GM12891 (cell line): Measurements from ENCODE around the gene ZNF418.

Experiments used
- PAX5 ChIP-seq: IDR thresholded peaks from 2 replicates; pipeline ENCODE4 v1.6.1; 2011; ENCODE audit warnings: low read length, moderate library complexity, mild to moderate bottlenecking; ENCODE audit not compliant: insufficient read depth, severe bottlenecking
- POLR2A ChIP-seq: IDR thresholded peaks from 2 replicates; pipeline ENCODE4 v1.6.1; 2011; ENCODE audit warnings: low read depth, low read length, control low read depth
- POLR2AphosphoS5 ChIP-seq: IDR thresholded peaks from 2 replicates; pipeline ENCODE4 v1.6.1; 2011; ENCODE audit warnings: low read depth, low read length, control low read depth
- POU2F2 ChIP-seq: IDR thresholded peaks from 2 replicates; pipeline ENCODE4 v1.6.1; 2011; ENCODE audit warnings: low read depth, mild to moderate bottlenecking, control low read depth, low read length, moderate library complexity
- SPI1 ChIP-seq: IDR thresholded peaks from 2 replicates; pipeline ENCODE4 v1.6.1; 2011; ENCODE audit warnings: low read depth, low read length, control low read depth
- TAF1 ChIP-seq: IDR thresholded peaks from 2 replicates; pipeline ENCODE4 v1.6.1; 2011; ENCODE audit warnings: low read depth, low read length, control low read depth

DNA sequence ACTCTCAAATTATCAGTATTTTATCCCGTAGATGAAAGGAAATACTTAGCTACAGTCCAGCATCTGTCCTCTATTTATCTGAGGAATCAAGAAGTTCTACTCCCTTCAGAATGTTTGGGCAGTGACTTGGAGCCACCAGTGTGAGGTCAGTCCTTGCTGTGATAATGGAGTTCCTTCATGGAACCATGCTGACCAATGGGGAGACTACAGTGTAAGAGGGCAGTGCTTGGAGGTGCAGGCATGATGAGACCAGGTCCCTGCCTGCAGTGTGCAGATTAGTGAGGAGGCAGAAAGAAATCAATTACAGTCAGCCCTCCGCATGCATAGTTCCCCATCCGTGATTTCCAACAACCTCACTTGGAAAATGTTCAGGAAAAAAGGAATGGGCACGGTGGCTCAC is 39.2 kb upstream of the ZNF418 start, which contains the start of gene C19orf18:
- TF ChIP-seq POLR2AphosphoS5 (no peak), TAF1 (no peak), POLR2A (no peak), PAX5 (no peak), SPI1 (no peak), POU2F2 (no peak)
